ENCODE measurements around the gene FLT3.

FLT3 gene

DNA sequence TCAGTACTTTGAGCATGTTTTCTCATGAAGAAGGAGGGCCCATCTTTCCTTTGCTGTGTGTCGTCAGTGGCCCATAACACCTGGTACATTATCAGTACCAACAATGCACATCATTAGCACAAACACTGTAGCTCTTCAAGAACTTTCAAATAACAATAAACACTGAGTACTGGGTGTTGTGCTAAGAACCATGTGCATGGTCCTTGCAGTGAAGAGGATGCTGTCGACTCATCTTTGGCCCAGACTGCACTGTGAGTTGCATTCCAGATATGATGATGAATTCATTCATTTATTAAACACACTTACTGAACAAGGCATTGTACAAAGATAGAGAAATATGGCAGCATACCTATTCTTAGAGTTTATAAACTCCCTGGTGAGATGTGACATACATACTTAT is 55.8 kb downstream of the FLT3 start:
- Histone ChIP-seq H3K4me1 (no peaks in the 10 kb centered on the region), H3K36me3 (no peaks in the 10 kb centered on the region), H3K9me3 (no peaks in the 10 kb centered on the region), H3K27me3 (peaks cover 57% of the 10 kb centered on the region), H3K4me3 (ENCODE audit: low read depth, low read length) (no peak overlapping the region)
- TF ChIP-seq, protein P1, sequence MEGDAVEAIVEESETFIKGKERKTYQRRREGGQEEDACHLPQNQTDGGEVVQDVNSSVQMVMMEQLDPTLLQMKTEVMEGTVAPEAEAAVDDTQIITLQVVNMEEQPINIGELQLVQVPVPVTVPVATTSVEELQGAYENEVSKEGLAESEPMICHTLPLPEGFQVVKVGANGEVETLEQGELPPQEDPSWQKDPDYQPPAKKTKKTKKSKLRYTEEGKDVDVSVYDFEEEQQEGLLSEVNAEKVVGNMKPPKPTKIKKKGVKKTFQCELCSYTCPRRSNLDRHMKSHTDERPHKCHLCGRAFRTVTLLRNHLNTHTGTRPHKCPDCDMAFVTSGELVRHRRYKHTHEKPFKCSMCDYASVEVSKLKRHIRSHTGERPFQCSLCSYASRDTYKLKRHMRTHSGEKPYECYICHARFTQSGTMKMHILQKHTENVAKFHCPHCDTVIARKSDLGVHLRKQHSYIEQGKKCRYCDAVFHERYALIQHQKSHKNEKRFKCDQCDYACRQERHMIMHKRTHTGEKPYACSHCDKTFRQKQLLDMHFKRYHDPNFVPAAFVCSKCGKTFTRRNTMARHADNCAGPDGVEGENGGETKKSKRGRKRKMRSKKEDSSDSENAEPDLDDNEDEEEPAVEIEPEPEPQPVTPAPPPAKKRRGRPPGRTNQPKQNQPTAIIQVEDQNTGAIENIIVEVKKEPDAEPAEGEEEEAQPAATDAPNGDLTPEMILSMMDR (IDR thresholded peaks at IDR 0.05; ENCODE audit: low read depth, low read length) = no peak
- no peak for DNase-seq

DNA sequence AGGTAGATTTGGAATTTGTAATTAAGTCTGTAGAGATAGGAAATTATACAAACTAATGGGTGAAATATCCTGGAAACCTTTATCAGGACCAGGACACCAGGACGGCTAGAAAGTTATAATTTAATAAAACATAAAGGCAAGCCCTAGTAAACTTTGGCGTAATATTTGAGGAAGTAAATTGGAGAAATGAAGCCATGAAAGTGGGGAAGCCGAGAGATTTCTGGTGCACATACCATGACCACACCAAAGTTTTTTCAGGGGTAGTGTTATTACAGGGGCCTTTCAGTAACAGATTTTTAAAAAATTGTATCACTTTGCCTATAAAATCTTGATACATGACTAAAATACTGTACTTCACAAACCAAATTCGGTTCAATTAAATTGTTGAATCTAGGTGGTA is 57.2 kb downstream of the FLT3 start:
- Histone ChIP-seq H3K4me1 (no peaks in the 10 kb centered on the region), H3K36me3 (no peaks in the 10 kb centered on the region), H3K27me3 (peaks cover 52% of the 10 kb centered on the region), H3K9me3 (no peaks in the 10 kb centered on the region), H3K4me3 (ENCODE audit: low read depth, low read length) (no peak overlapping the region)
- TF ChIP-seq, protein P1 (IDR thresholded peaks at IDR 0.05; ENCODE audit: low read depth, low read length) = no peak
- no peak for DNase-seq

DNA sequence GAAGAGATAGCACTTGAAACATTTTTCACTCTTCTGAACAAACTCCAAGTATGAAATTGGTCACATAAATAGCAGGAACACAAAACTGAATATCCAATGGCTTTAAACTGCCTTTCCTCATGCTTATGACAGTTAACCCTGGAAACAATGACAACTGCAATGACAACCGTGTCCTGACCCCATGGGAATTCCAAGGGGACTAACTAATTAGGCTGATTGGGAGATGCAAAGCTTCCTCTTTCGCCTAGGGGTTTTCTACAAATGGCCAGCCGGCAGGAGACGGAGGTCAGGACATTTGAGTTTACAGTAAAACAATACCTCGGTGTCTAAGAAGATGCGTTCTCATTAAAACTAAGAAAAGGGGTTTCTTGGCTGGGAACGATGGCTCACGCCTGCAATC is 58.9 kb downstream of the FLT3 start:
- Histone ChIP-seq H3K9me3 (no peaks in the 10 kb centered on the region; the same call in 1 of the 2 replicates), H3K36me3 (no peaks in the 10 kb centered on the region), H3K4me1 (no peaks in the 10 kb centered on the region), H3K27me3 (peaks cover 54% of the 10 kb centered on the region), H3K4me3 (ENCODE audit: low read depth, low read length) (no peak overlapping the region)
- DNase-seq = no peak
- TF ChIP-seq, protein P1 (IDR thresholded peaks at IDR 0.05; ENCODE audit: low read depth, low read length) = no peak

DNA sequence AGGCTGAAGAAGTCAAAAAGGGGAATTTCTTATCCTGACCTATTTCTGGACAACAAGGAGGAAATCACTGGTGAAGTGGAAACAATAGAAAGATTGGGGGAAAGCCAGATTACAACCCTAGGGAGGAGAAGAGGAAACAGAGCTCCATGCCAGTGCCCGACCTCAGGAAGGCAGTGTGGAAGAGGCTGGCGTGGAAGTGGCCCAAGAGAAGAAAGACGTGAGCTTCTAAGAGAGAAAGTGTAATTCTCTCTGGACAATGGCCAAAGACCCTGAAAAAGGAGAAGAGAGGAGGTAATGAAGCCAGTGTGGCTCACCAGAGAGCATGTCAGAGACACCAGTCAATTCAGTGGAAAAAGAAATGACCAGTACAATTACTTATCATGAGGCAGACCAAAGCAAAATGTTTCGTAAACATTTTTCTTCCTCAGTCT is 59.3 kb downstream of the FLT3 start:
- TF ChIP-seq, protein P1 (IDR thresholded peaks at IDR 0.05; ENCODE audit: low read depth, low read length) = no peak
- Histone ChIP-seq H3K27me3 (peaks cover 57% of the 10 kb centered on the region), H3K36me3 (no peaks in the 10 kb centered on the region), H3K4me3 (ENCODE audit: low read depth, low read length) (no peak overlapping the region), H3K9me3 (no peaks in the 10 kb centered on the region; the same call in 1 of the 2 replicates), H3K4me1 (no peaks in the 10 kb centered on the region)
- no peak for DNase-seq

DNA sequence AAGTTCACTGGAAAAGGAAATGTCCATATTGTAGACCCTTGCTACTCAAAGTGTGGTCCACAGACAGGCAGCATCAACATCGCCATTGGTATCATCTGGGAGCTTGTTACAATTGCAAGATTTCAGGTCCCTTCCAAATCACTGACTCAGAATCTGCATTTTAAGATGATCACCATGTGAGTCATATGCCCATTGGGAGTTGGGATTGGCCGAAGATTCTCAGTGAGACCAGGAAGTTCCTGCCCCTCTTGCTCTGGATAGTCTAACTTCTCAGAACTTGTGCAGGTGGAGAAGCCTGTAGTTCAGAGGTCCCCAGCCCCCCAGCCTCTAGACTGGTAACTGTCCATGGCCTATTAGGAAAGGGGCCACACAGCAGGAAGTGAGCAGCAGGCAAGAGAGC is 63.0 kb downstream of the FLT3 start:
- TF ChIP-seq, protein P1 (IDR thresholded peaks at IDR 0.05; ENCODE audit: low read depth, low read length) = no peak
- DNase-seq = no peak
- Histone ChIP-seq H3K36me3 (no peaks in the 10 kb centered on the region), H3K4me3 (ENCODE audit: low read depth, low read length) (no peak overlapping the region), H3K27me3 (peaks cover 70% of the 10 kb centered on the region), H3K4me1 (no peaks in the 10 kb centered on the region), H3K9me3 (no peaks in the 10 kb centered on the region; the same call in 1 of the 2 replicates)

DNA sequence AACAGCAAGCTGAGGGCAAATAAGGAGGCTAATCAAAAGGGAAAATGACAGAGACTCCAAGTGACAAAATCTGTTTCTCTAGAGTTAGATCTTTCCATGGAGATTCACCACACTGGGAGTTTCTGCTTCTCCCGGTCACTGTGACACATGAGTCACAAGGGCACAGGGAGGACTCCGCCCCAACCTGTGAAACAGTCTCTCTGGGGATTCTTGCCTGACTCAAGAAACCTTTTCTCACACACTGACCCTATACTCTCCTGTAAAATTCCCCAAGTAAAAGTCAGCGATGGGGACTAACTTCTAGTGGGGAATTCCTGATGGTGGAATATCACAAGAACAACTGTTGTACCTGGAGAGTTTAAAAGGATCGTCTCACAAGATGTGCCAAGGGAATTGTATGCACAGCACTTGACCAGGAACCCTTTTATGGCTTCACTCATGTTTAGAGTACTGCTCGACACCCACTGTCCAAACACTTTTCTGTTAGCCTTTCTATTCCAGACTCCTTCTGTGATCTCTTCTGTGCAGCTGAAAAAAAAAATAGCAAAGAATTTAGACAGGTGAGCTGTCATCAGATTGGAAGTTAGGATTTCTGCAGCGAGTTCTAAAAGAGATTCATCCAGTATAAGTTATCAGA is 65.1 kb downstream of the FLT3 start:
- Histone ChIP-seq H3K4me1 (no peaks in the 10 kb centered on the region), H3K36me3 (no peaks in the 10 kb centered on the region), H3K27me3 (peaks cover 71% of the 10 kb centered on the region), H3K4me3 (ENCODE audit: low read depth, low read length) (no peak overlapping the region), H3K9me3 (no peaks in the 10 kb centered on the region; the same call in 1 of the 2 replicates)
- DNase-seq = no peak
- TF ChIP-seq, protein P1 (IDR thresholded peaks at IDR 0.05; ENCODE audit: low read depth, low read length) = no peak
